Vagina (tissue), 2 donors: Measurements from ENCODE around the gene RBM33. TPM values are rescaled to one million over a fixed set of nuclear protein-coding genes. Genes with fewer than 3 reads are reported as not detected.

Experiments
- DNase-seq, 2 donors: peaks; one replicate each; pipeline ENCODE4 v3.0.0-alpha.2; 2017; ENCODE audit errors: extremely low spot score in 2 of 2
- H3K27ac ChIP-seq: fragments of 200-600 bp; sonication (generic); one replicate; pipeline ENCODE4 v1.5.1; 2019
- H3K27me3 ChIP-seq: fragments of 200-600 bp; sonication (generic); one replicate; pipeline ENCODE4 v1.5.1; 2019
- H3K36me3 ChIP-seq, 2 donors: fragments of 200-600 bp; sonication (generic); one replicate each; pipeline ENCODE4 v1.5.1; 2017 to 2019
- H3K4me1 ChIP-seq: fragments of 200-600 bp; sonication (generic); one replicate; pipeline ENCODE4 v1.5.1; 2019
- H3K4me3 ChIP-seq, 2 donors: fragments of 200-600 bp; sonication (generic); 1 replicate in 1 of 2; 2 replicates in 1 of 2; pipeline ENCODE4 v1.5.1; 2016 to 2019
- H3K9me3 ChIP-seq: fragments of 200-600 bp; sonication (generic); one replicate; pipeline ENCODE4 v1.5.1; 2019
- CTCF ChIP-seq, 3 experiments: fragments of 450-650 bp in 2 of 3; fragments of 200-600 bp in 1 of 3; sonication (generic) in 1 of 3; IDR thresholded peaks; one replicate each; pipeline ENCODE4 v1.5.1; 2017 to 2019; ENCODE audit warnings: antibody characterized with exemption in 3 of 3, mild to moderate bottlenecking in 2 of 3, moderate library complexity in 2 of 3
- POLR2A ChIP-seq, 2 donors: fragments of 450-650 bp; IDR thresholded peaks; one replicate each; pipeline ENCODE4 v1.6.1; 2017; ENCODE audit warnings: antibody characterized with exemption in 2 of 2, mild to moderate bottlenecking in 2 of 2, moderate library complexity in 2 of 2
- POLR2AphosphoS5 ChIP-seq, 2 donors: sonication (generic); formaldehyde crosslinking; IDR thresholded peaks; one replicate each; pipeline ENCODE4 v1.9.0; 2017; ENCODE audit warnings: antibody characterized with exemption in 2 of 2, mild to moderate bottlenecking in 2 of 2, low read depth in 1 of 2; ENCODE audit not compliant: insufficient read depth in 1 of 2
- intact Hi-C: fragments of 100-400 bp; cut with DNase I; formaldehyde crosslinking; loops from one replicate; pipeline ENCODE4 v1.15.1; 2023
- total RNA-seq: library from RNA; depleted of rRNA; stranded (reverse); fragments of >200 nt; gene quantifications from one replicate; pipeline ENCODE4 v1.2.3, GENCODE V29; 2016

RBM33 gene
- total RNA-seq, 1 donor from 2014 or later: 63.8 TPM

DNA sequence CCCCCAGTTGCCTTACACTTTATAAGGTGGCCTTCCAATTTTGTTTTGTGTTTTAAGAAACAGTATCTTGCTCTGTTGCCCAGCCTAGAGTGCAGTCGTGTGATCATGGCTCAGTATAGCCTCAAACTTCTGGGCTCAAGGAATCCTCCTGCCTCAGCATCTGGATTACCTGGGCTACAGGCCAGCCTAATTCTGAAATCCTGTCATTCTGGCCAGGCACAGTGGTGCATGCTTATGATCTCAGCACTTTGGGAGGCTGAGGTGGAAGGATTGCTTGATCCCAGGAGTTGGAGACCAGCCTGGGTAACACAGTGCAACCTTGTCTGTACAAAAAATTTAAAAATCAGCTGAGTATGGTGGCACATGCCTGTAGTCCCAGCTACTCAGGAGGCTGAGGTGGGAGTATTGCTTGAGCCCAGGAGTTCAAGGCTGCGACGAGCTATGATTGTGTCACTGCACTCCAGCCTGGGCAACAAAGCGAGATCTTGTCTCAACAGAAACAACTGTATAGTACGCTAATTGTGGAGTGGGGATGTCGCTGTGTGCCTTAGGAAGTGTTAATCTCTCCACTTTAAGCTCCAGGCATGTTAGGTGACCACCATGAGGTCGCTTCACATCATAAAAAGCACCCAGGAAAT lies 24.7 kb upstream of the RBM33 start:
- no peak overlapping the region for H3K27ac ChIP-seq
- no peaks in the 10 kb centered on the region for H3K36me3 ChIP-seq
- no peak overlapping the region for H3K4me3 ChIP-seq
- no peaks in the 10 kb centered on the region for H3K4me1 ChIP-seq
- H3K9me3 ChIP-seq: no peaks in the 10 kb centered on the region
- H3K27me3 ChIP-seq: no peaks in the 10 kb centered on the region
- intact Hi-C loops: no loop called here
- TF ChIP-seq CTCF (IDR thresholded peaks at IDR 0.05): no peak
- TF ChIP-seq POLR2AphosphoS5 (IDR thresholded peaks at IDR 0.05; ENCODE audit: insufficient read depth in 1 of 2, low read depth in 1 of 2): no peak
- no peak for TF ChIP-seq POLR2A (IDR thresholded peaks at IDR 0.05)
- DNase-seq: no peak

- H3K4me3 ChIP-seq: no peak overlapping the region
- no peaks in the 10 kb centered on the region for H3K9me3 ChIP-seq
- H3K36me3 ChIP-seq: no peaks in the 10 kb centered on the region
- H3K4me1 ChIP-seq: no peaks in the 10 kb centered on the region
- no peaks in the 10 kb centered on the region for H3K27me3 ChIP-seq
- H3K27ac ChIP-seq: no peak overlapping the region
- TF ChIP-seq POLR2AphosphoS5 (IDR thresholded peaks at IDR 0.05; ENCODE audit: insufficient read depth in 1 of 2, low read depth in 1 of 2): no peak
- intact Hi-C loops: no loop called here
- DNase-seq: no peak
Observed at GRCh38 chr7:155620497-155620896, 24.0 kb upstream of the RBM33 start.

DNA sequence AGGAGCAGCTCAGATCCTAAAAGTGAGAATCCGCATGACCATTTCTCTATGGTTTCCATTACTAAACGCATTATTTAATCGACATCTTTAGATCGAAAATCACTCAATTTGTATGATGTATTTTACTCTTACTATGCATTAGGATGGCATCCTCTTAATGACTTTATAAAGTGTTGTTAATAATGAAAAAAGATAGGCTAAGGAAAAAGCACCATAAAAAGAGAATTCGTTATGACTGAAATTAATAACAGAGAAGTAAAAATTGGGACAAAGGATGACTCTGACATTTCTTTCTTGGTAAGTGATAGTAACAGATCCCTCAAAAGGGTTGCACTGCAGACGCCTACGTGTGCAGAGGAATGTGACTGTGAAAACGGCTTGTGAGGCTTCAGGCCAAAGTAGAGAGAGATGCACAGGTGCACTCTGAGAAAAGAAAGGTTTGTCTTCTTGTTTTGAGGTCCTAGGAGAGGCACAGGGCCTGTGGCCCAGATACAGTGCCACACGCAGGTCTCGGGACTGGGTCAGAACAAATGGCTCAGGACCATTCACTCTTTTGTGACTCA lies 23.0 kb upstream of the RBM33 start:
- TF ChIP-seq CTCF (IDR thresholded peaks at IDR 0.05): no peak
- TF ChIP-seq POLR2A (IDR thresholded peaks at IDR 0.05): no peak
- TF ChIP-seq POLR2AphosphoS5 (IDR thresholded peaks at IDR 0.05; ENCODE audit: insufficient read depth in 1 of 2, low read depth in 1 of 2): no peak
- no peaks in the 10 kb centered on the region for H3K36me3 ChIP-seq
- intact Hi-C loops: no loop called here

DNA sequence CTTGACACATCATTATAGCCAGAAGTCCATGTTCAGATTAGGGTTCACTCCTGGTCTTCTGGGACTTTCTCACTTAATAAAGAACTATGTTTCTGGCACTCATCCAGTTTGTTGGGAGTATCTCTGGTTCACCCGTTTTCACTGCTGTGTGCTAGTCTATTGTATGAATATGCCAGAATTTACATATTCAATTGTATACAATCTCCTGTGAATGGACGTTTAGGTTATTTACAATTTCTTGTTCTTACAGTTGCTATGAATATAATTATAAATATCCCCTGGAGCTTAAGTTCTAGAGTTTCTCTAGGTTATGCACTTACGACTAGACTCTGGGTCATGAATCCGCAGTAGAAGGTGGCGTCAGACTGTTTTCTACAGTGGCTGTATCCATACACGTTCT lies 20.0 kb upstream of the RBM33 start:
- no peaks in the 10 kb centered on the region for H3K27me3 ChIP-seq
- no peak overlapping the region for H3K4me3 ChIP-seq
- H3K27ac ChIP-seq: no peak overlapping the region
- H3K9me3 ChIP-seq: peaks cover 11% of the 10 kb centered on the region
- H3K36me3 ChIP-seq: no peaks in the 10 kb centered on the region
- no peaks in the 10 kb centered on the region for H3K4me1 ChIP-seq
- no peak for DNase-seq
- intact Hi-C loops: no loop called here
- no peak for TF ChIP-seq CTCF (IDR thresholded peaks at IDR 0.05)
- no peak for TF ChIP-seq POLR2AphosphoS5 (IDR thresholded peaks at IDR 0.05; ENCODE audit: insufficient read depth in 1 of 2, low read depth in 1 of 2)
- TF ChIP-seq POLR2A (IDR thresholded peaks at IDR 0.05): no peak

More for the DNA sequence above, 23.0 kb upstream of the RBM33 start:
- DNase-seq: no peak
- Histone ChIP-seq H3K4me1 (no peaks in the 10 kb centered on the region), H3K27ac (no peak overlapping the region), H3K4me3 (no peak overlapping the region), H3K9me3 (no peaks in the 10 kb centered on the region), H3K27me3 (no peaks in the 10 kb centered on the region)

DNA sequence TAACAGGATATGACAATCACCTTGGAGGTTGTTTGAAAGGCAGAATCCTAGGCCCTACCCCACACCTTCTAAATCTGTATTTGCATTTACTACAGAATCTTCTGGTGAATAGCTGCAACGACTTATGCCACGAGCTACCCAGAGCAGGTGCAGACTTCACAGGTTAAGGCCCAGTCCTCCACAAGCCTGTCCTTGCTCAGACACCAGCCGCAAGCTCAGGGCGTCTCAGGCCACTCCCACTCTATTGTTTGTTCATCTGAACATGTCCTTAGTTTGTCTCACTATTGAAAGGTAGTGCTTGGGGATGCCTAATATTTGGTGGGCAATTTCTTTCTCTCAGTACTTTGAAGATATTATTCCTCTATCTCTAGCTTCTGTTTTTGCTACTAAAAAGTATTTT lies 18.9 kb upstream of the RBM33 start:
- H3K27me3 ChIP-seq: no peaks in the 10 kb centered on the region
- no peak overlapping the region for H3K4me3 ChIP-seq
- H3K36me3 ChIP-seq: no peaks in the 10 kb centered on the region
- intact Hi-C loops: no loop called here
- no peak for DNase-seq
- H3K27ac ChIP-seq: no peak overlapping the region
- TF ChIP-seq CTCF (IDR thresholded peaks at IDR 0.05) (no peak), POLR2A (IDR thresholded peaks at IDR 0.05) (no peak), POLR2AphosphoS5 (IDR thresholded peaks at IDR 0.05; ENCODE audit: insufficient read depth in 1 of 2, low read depth in 1 of 2) (no peak)
- H3K9me3 ChIP-seq: peaks cover 13% of the 10 kb centered on the region
- H3K4me1 ChIP-seq: no peaks in the 10 kb centered on the region
